ENCODE data around the gene R3HDM2.
A peak's percentile ranks its signal among the peaks of the same experiment; 100 is the strongest.

The R3HDM2 gene

GRCh38 chr12:57233357-57234232 lies 197.2 kb downstream of the R3HDM2 start:
- Histone ChIP-seq H3K9me3 (ENCODE audit: insufficient read depth, low read length, severe bottlenecking) (no peaks in the 10 kb centered on the region), H3K27ac (ENCODE audit: low read length) (no peak overlapping the region), H2AFZ (ENCODE audit: low read depth, low read length) (no peak overlapping the region), H4K20me1 (ENCODE audit: insufficient read depth, low read length) (peaks cover 50% of the 10 kb centered on the region), H3K9ac (ENCODE audit: low read depth, low read length) (no peak overlapping the region), H3K4me1 (ENCODE audit: insufficient read depth, low read length) (peaks cover 41% of the 10 kb centered on the region), H3K4me3 (ENCODE audit: low read depth in 1 of 2, low read length in 2 of 2) (no peak overlapping the region), H3K79me2 (ENCODE audit: insufficient read depth, low read length) (peaks cover 35% of the 10 kb centered on the region), H3K4me2 (ENCODE audit: insufficient read depth, low read length) (no peak overlapping the region), H3K27me3 (ENCODE audit: insufficient read depth, low read length, poor library complexity) (no peaks in the 10 kb centered on the region), H3K36me3 (ENCODE audit: insufficient read depth, low read length) (peaks cover 49% of the 10 kb centered on the region)
- DNase-seq, result no peak
- TF ChIP-seq CTCF (IDR thresholded peaks at IDR 0.05; ENCODE audit: borderline replicate concordance, extremely low read depth, low read length, poor library complexity, severe bottlenecking) (no peak), EZH2 (IDR thresholded peaks at IDR 0.05; ENCODE audit: borderline replicate concordance, low read depth, low read length, severe bottlenecking) (no peak)
- no peak for ATAC-seq (ENCODE audit: insufficient read depth, low read depth)

GRCh38 chr12:57232156-57232756 lies 198.6 kb downstream of the R3HDM2 start:
- H3K27me3 ChIP-seq (ENCODE audit: insufficient read depth, low read length, poor library complexity), result no peaks in the 10 kb centered on the region
- H3K27ac ChIP-seq (ENCODE audit: low read length), result no peak overlapping the region
- peaks cover 44% of the 10 kb centered on the region for H3K4me1 ChIP-seq (ENCODE audit: insufficient read depth, low read length)
- TF ChIP-seq EZH2 (IDR thresholded peaks at IDR 0.05; ENCODE audit: borderline replicate concordance, low read depth, low read length, severe bottlenecking) (no peak), CTCF (IDR thresholded peaks at IDR 0.05; ENCODE audit: borderline replicate concordance, extremely low read depth, low read length, poor library complexity, severe bottlenecking) (no peak)
- ATAC-seq (ENCODE audit: insufficient read depth, low read depth), result no peak
- no peak for DNase-seq
- no peak overlapping the region; the same call in 1 of the 2 replicates for H3K9ac ChIP-seq (ENCODE audit: low read depth, low read length)
- no peaks in the 10 kb centered on the region for H3K9me3 ChIP-seq (ENCODE audit: insufficient read depth, low read length, severe bottlenecking)
- H3K4me2 ChIP-seq (ENCODE audit: insufficient read depth, low read length), result peak overlapping the region; percentile 85; the same call in 1 of the 2 replicates
- H3K79me2 ChIP-seq (ENCODE audit: insufficient read depth, low read length), result peaks cover 35% of the 10 kb centered on the region
- H4K20me1 ChIP-seq (ENCODE audit: insufficient read depth, low read length), result peaks cover 50% of the 10 kb centered on the region
- peaks cover 49% of the 10 kb centered on the region for H3K36me3 ChIP-seq (ENCODE audit: insufficient read depth, low read length)
- no peak overlapping the region for H3K4me3 ChIP-seq (ENCODE audit: low read depth in 1 of 2, low read length in 2 of 2)
- H2AFZ ChIP-seq (ENCODE audit: low read depth, low read length), result no peak overlapping the region

GRCh38 chr12:57231276-57232021 lies 199.4 kb downstream of the R3HDM2 start:
- Histone ChIP-seq H3K4me3 (ENCODE audit: low read depth in 1 of 2, low read length in 2 of 2) (peak overlapping the region; percentile 52 to 67; a peak in 3 of 4 replicates), H2AFZ (ENCODE audit: low read depth, low read length) (no peak overlapping the region), H3K4me2 (ENCODE audit: insufficient read depth, low read length) (peak overlapping the region; percentile 85), H3K79me2 (ENCODE audit: insufficient read depth, low read length) (peaks cover 35% of the 10 kb centered on the region), H3K36me3 (ENCODE audit: insufficient read depth, low read length) (peaks cover 49% of the 10 kb centered on the region), H3K27ac (ENCODE audit: low read length) (peak overlapping the region; percentile 91), H3K9me3 (ENCODE audit: insufficient read depth, low read length, severe bottlenecking) (no peaks in the 10 kb centered on the region), H3K9ac (ENCODE audit: low read depth, low read length) (peak overlapping the region; percentile 83), H4K20me1 (ENCODE audit: insufficient read depth, low read length) (peaks cover 50% of the 10 kb centered on the region), H3K27me3 (ENCODE audit: insufficient read depth, low read length, poor library complexity) (no peaks in the 10 kb centered on the region), H3K4me1 (ENCODE audit: insufficient read depth, low read length) (peaks cover 44% of the 10 kb centered on the region)
- no peak for DNase-seq
- ATAC-seq (ENCODE audit: insufficient read depth, low read depth), result no peak
- no peak for TF ChIP-seq CTCF (IDR thresholded peaks at IDR 0.05; ENCODE audit: borderline replicate concordance, extremely low read depth, low read length, poor library complexity, severe bottlenecking)
- TF ChIP-seq EZH2 (IDR thresholded peaks at IDR 0.05; ENCODE audit: borderline replicate concordance, low read depth, low read length, severe bottlenecking), result no peak
